ENCODE results near the gene MOCS3.

MOCS3 gene, protein sequence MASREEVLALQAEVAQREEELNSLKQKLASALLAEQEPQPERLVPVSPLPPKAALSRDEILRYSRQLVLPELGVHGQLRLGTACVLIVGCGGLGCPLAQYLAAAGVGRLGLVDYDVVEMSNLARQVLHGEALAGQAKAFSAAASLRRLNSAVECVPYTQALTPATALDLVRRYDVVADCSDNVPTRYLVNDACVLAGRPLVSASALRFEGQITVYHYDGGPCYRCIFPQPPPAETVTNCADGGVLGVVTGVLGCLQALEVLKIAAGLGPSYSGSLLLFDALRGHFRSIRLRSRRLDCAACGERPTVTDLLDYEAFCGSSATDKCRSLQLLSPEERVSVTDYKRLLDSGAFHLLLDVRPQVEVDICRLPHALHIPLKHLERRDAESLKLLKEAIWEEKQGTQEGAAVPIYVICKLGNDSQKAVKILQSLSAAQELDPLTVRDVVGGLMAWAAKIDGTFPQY

DNA sequence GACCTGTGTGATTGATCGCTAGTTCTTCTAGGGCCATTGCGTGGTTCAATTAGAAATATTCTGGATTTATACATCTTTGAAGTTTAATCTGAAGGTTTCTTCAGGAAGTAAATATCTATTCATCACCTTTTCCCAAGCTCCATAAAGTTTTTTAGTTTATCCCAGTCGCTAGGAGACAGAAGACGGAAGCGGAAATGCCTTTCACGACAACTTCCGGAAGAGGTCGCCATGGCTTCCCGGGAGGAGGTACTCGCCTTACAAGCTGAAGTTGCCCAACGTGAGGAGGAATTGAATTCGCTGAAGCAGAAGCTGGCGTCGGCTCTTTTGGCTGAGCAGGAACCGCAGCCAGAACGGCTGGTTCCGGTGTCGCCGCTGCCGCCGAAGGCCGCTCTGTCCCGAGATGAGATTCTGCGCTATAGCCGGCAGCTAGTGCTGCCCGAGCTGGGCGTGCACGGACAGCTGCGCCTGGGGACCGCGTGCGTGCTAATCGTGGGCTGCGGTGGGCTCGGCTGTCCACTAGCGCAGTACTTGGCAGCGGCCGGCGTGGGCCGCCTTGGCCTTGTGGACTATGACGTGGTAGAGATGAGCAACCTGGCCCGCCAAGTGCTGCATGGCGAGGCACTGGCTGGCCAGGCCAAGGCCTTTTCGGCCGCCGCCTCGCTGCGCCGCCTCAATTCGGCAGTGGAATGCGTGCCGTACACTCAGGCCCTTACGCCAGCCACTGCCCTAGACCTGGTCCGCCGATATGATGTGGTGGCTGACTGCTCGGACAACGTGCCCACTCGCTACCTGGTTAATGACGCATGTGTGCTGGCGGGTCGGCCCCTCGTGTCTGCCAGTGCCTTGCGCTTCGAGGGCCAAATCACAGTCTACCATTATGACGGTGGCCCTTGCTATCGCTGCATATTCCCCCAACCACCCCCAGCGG, at the start of gene MOCS3:
TSS of gene MOCS3 (plus strand) at position 204 of the 928 bp plus-strand sequence. CDS start at position 229, 25 bp downstream.
- DNase-seq = peak; percentile 82 to 97

DNA sequence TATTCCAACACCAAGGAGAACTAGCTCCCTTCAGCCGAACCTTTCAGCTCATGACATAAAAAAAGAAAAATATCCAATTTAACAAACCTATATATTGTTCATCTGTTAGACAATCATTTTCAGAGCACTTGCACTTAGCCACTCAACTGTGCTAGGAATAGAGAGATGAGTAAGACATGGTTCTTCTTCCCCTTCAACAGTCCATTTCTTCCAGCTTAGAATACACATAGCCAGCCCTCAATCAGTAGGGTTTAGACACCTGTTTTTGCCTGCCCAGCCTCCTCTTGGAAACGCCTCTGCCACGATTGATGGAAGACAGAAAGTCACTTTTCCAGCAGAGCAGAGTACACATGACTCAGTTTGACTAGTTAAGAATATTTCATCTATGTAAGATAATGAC, 49.2 kb upstream of the MOCS3 start:
- DNase-seq = no peak

DNA sequence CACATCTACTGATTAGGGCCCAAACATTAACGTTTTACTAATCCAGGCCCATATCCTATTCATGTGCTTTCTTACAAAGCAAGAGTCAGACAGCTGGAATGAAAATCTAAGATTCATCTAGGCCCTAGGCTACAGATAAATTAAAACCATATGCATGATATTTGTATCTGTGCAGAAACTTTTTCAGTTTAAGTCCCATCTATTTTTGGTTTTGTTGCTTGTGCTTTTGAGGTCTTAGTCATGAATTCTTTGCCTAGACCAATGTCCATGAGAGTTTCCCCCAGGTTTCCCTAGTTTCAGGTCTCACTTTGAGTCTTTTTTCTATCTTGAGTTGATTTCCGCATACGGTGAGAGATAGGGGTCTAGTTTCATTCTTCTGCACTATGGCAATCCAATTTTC, 47.6 kb upstream of the MOCS3 start:
- no peak for DNase-seq

DNA sequence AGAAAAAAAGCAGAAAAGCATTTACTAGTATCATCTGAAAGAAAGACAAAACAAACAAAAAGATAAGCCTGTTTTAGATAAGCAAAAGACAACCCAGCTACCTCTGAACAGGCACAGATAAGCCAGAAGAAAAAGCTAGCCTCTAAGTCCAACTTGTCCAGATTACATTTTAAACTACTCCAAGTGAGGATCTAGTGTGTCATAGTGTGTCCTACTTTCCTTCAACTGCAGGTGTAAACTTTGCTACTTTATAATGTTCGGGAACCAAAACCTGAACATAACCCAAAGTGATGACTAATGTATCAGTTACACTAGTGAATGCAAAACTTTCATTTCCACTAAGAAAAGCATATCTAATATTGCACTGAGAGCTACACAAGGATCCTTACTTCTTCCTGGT, 46.9 kb upstream of the MOCS3 start:
- no peak for DNase-seq

DNA sequence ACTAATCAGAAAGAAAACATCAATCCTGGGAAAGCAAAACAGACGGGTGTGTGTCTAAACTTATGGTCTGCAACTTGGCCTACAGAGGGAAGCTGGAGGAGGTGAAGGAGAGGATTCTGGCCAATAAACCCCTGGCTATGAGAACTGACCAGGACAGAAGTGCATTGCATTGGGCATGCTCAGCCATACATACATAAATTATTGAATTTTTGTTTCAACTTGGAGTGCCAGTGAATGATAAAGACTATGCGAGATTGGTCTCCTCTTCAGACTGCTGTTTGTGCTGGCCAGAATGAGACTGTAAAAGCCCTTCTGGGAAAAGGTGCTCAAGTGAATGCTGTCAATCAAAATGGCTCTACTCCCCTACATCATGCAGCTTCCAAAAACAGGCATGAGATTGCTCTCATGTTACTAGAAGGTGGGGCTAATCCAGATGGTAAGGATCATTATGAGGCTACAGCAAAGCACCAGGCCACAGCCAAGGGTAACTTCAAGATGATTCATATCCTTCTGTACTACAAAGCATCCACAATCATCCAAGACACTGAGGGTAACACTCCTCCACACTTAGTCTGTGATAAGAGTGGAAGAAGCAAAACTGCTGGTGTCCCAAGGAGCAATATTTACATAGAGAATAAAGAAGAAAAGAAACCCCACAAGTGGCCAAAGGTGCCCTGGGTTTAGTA, 44.8 kb upstream of the MOCS3 start:
- peak in 1 of 2 donors; percentile 6 for DNase-seq

DNA sequence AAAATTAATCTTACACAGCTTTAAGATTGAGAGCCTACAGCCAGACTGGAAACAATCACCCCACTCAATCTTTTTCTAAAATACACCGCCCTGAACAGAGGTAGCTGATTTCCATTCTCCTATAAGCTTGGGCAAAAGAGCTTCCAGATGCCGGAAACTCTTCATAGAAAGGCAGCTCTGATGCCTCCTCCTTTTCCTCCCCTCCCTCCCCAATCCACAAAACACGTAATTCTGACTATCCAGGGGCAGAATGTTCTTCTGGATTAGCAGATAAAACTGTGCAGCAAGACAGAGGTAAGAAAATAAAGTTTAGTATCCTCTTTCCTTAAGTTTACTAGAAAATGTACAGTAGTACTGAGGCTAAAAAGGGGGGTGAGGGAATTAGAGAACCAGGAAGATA, 43.2 kb upstream of the MOCS3 start:
- DNase-seq = no peak

DNA sequence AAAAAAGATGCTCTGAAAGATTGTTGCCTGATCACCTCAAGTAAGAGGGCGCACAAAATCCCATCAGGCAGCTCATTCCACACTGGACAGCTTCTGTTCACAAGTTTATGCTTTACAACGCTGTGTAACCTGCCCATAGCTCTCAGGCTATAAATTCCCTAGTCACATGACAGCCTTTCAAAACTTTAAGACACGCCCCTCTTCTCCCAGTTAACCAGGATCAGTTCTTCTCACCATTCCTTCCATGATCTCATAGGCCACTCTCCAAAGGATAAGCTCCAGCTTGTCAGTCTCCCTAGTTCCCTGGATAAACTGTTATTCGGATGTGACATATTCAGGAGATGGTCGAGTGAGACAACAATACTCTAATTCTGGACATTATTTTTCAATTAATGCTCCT, 42.4 kb upstream of the MOCS3 start:
- DNase-seq = no peak

DNA sequence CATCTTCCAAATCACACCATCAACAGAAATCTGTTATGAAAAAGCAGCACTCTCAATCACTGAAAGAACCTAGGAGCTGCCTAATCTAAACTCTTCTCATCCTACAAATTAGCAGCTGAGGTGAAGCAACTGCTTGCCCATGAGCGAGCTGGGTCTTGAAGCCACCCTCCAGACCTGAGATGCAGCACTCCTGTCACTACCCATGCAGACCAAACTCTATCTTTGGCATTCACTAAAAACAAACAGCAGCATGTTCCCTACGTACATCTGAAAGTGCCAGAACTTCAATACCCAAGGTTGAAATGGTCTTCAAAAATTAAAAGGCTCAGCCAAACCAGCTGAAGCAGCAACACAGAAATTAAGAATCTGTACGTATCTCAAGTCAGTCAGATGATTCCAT, 41.7 kb upstream of the MOCS3 start:
- no peak for DNase-seq

DNA sequence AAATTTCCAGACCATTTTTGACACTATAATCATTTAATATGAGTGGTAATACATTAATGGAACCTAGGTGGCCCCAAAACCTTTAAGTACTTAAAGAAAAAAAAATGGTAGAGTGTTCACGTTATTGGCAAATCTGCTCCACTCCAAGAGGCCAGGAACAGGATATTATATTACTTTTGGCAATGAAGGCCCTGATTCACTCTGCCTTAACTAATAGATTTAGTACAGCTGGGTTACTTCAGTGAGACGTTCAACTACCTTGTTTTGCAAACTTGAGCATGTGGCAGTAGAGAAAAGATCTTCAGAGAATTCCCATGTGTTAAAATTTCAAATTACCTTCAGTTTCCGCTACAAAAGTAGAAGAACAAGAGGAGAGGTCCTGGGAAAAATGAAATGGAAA, 40.2 kb upstream of the MOCS3 start:
- DNase-seq = no peak

DNA sequence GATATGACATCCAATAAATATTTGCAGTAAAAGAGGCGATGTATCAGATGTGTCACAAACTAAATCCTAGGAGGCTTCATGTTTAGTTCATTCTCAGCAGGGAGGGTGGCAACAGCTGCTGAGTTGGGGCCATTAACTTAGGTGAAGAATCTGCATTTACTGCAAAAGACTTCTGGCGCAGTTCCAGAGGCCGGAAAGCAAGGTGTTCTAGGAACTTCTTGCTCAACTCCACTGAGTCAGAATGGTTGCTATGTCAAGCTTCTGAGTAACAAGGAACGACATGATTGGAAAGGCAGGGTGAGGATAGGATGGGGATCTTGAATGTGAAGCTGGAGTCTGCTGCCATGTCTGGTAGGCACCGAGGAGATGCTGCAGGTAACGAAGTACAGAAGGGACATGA, 39.1 kb upstream of the MOCS3 start:
- no peak for DNase-seq

DNA sequence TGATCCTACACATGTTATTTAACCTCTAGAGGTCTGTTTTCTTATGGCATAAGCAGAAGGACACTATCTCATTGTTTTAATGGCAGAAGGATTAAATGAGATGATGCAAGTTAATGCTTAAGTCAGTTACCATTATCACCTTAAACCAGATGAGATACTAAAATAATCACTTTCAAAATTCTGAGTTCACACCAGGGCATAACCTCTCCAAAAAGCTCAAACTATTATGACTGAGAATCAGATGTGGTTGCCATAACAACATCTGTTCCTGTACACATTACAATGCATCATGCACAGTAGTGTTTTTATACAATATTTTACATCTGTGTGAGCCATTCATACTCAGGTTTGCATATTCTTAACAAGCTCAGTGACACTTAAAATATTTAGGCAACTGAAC, 37.6 kb upstream of the MOCS3 start:
- DNase-seq = no peak

DNA sequence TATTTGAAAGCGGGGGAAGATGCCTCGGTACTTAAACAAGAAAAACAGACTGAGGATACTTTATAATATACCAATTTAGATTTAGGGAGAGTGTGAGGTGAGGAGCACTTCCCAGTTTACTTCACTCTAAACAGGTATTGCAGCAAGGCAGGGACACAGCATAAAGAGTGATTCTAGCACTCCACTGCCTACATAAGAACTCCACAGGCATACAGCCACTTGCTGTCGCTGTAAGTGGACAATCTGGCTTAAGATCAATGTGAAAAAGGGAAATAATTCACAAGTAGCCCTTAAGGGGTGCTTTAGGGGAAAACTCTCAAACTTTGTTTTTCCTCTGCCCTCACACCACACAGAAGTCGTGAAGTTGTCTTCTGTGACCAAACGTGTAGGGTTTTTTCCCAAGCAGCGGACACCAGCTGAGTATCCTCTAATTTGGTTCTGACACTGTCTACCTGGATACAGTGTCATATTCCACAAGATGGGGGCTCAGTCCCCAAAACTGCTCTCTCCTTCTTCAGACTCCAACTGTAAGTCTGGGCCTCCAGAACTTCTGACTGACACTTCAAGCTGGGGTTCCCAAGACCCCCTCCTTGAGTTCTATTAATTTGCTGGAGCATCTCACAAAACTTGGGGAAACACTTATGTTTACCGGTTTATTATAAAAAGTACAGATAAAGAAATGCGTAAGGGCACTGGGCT, 36.7 kb upstream of the MOCS3 start:
- no peak for DNase-seq

DNA sequence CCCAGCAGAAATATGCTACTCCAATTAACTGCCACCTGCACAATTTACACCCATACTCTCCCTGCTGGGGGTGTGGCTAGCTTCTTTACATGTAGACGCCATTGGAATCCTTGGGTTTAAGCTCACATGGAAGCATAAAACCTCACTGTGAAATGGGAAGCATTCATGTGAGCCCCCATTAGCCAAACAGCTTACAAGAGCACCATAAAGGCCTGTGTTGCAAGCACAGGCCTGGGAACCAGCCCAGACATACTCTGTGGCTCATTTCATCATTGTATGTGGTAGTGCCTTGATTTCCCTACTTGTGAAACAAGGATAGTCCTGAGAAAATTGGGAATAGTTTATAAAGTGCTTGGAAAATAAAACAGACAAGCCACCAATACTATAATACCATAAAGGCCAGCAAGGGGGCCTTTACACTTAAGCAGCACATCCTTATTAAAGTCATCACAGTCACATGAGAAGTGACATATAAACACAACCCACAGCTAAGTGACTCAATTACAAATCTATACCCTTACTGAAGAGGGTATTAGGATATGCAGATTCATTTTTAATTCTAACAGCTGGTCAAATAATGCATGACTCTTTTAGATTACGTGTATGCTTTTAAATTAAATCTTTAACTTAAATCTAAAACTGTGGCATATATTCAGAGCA, 34.2 kb upstream of the MOCS3 start:
- no peak for DNase-seq

DNA sequence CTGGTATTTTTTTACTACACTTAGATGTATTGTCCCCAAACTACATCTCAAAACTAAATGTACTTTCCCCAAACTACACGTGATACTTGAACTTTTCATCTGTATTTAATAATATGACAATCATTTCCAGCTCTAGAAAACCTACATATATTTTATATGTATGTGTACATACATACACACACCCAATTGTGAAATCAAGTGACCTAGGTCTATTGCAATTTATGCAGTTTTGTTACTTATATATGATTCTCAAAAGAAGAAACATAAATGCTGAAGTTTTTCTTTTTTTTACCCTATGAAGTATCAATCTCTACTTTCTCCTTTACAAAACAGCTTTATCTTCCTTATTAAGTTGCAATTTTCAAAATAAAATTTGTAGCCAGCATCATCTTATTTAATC, 32.1 kb upstream of the MOCS3 start:
- no peak for DNase-seq

DNA sequence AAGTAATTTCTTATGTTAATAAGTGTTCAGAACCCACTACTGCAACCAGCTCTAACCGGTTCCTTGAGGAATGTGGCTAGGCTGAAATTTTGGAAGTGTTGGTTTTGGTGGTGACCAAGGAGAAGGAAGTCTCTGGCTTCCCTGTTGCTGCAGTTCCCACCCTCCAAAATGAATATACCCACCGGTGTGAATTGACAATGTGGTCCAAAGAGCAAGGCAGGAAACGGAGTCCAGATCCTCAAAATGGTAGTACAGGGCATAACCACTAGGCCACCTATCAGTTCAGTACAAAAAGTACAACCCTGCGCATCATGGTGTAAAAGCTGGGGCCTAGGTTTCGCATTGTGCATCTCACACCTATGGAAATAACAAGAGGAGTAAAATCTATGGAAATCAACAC, 30.1 kb upstream of the MOCS3 start:
- DNase-seq = no peak

DNA sequence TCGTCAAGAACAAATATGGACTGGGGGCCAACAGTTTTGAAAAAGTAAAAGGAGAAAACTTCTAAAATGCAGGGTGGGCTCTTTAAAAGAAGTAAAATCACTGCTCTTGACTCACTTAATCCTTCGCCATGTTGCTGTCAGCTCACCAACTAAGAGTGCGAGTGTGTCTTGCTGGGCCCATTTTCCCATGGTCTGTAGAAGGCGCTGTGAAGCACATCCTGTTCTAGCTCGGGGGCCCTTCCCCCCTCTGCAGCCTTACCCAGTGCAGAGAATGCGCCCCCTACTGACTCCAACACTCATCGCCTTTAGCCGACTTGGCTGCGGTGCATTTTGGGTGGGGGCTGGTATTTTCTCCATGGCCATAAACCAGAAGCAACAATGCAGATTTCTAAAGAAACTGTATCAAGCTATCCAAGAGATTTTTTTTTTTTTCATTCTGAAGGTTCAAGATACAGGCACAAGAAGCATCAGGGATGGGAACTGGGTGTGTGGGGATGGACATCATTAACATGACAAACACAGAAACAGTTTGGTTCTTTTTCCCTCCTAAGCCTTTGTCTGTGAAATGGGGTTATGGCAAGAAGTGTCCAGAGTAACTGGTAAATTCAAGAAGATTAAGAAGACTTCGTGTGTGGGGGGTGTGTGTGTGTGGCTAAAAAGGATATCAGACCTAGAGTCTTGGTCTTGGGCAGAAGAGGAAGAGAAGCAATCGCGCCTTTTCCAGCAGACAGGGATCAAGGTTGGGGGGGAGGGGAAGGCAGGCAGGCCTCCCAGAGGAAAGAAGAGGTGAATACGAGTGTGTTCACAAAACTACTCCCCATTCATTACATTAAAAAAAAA, 29.1 kb upstream of the MOCS3 start:
- DNase-seq = peak; percentile 40 to 91

DNA sequence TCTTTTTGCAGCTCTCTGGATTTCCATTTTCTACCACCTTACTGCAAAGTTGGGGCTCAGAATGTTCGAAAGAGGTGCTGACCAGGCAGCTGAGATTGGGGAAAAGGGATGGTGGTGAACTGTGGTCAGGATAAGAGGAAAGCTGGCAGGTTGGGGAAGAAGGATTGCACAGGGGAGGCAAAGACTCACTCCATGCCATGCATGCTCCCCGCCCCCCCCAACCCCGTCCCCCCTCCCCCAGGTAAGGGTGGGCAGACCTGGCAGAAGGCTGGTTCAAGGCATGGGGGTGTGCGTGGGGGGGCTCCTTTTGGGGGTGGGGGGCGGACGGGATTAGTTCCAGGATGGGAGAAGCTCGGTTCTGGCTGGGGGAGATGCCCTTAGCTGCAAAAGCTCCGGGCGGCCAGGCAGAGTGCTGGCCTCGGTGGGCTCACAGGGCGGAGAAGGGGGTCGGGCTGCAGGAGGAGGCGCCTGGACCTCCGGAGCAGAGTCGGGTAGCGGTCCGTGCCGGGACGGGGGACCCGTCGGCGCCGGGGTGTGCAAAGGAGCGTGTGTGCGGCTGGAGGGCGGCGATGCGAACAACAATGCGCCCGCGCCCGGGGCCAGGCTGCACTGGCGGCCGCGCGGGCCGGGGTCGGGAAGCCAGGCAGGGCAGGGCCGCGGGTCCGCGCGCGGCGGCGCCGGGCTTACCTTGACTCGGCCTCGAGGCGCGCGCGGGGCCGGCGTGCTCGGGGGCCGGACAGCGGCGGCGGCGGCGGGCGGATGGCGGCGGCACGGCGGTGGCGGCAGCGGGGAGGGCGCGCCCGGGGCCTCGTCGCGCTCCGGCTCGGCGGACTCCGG, 28.3 kb upstream of the MOCS3 start:
- no peak for DNase-seq

DNA sequence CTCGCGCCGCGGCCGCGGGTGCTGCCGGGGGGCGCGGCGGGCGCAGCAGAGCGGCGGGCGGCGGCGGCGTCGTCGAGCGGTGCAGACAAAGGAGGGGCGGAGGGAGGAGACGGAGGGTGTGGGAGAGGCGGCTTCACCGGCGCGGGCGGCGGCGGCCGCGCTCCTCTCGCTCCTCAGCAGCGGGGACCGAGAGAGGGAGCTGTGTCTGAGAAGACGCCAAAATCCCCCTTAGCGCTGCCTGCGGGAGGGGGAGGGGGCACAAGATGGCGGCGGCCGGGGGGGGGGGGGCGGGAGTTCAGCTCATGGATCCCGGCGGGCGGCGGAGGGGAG, 27.7 kb upstream of the MOCS3 start:
- no peak for DNase-seq

DNA sequence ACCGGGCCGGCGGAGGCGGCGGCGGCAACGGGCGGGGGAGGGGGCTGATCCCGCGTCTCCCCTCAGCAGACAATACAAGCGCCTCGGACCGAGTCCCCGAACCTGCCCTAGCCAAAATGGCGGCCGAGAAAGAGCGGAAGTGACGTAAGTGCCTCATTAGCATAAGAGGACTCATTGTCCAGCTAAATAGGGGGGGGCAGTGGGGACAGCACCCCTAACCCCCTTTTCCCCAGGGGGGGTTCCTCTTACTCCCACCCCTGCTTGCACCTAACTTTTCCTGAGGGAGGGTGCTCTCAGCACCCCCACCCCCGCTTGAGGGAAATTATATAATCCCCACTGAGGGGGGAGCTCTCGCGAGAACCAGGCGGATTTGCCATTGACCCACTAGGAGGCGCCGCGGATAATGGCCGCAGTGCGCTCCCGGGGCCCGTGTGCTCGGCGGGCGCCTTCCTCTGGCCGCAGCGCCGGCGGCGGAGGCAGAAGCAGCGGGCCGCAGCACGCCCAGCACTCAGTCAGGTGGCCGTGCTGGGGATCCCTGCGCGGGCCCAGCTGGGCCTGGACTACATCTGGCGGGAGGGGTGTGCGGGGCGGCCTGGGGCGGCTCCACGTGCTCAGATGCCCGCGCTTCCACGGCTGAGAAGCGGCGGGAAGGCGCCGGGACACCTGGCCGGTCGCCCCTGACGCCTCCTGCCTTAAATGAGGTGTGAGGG, 27.2 kb upstream of the MOCS3 start, which contains the start of gene ADNP:
TSS of gene ADNP (minus strand) at position 132 of the 710 bp plus-strand sequence. CDS start 27,441 bp downstream, outside the sequence.
- peak; percentile 90 to 97 for DNase-seq
